ENCODE measurements around the gene INPP5K. TPM values are rescaled to one million over a fixed set of nuclear protein-coding genes. Genes with fewer than 3 reads are reported as not detected.

INPP5K gene
- total RNA-seq, 1 donor from 2014 or later: 47.4 TPM

Other genes with a start within 250 kb of the INPP5K start
- not detected in 2 replicates for gene BHLHA9, start 246.2 kb downstream of the INPP5K start, total RNA-seq
- 1.2 TPM in 2 replicates for gene TRARG1, start 236.9 kb downstream of the INPP5K start, total RNA-seq
- 322 and 335 TPM in 2 replicates for gene YWHAE, start 116.4 kb downstream of the INPP5K start, total RNA-seq
- gene CRK, start 60.4 kb downstream of the INPP5K start, total RNA-seq: 20.7 and 21.8 TPM in 2 replicates
- gene MYO1C, start 23.9 kb downstream of the INPP5K start, total RNA-seq: 43.3 and 44.1 TPM in 2 replicates
- gene PITPNA, start 46.2 kb upstream of the INPP5K start, total RNA-seq: 64.2 and 64.8 TPM in 2 replicates
- 0.32 and 0.56 TPM in 2 replicates for gene SLC43A2, start 112.2 kb upstream of the INPP5K start, total RNA-seq
- 11.1 and 11.4 TPM in 2 replicates for gene SCARF1, start 129.1 kb upstream of the INPP5K start, total RNA-seq
- 7.5 and 7.7 TPM in 2 replicates for gene RILP, start 133.3 kb upstream of the INPP5K start, total RNA-seq
- gene PRPF8, start 168.3 kb upstream of the INPP5K start, total RNA-seq: 375 and 386 TPM in 2 replicates
- gene TLCD2, start 193.8 kb upstream of the INPP5K start, total RNA-seq: 0.17 and 0.20 TPM in 2 replicates
- 58.4 and 59.3 TPM in 2 replicates for gene WDR81, start 208.1 kb upstream of the INPP5K start, total RNA-seq
- 0.91 and 0.93 TPM in 2 replicates for gene SERPINF2, start 226.3 kb upstream of the INPP5K start, total RNA-seq
- 0.90 TPM in 1 of 2 replicates, not detected in the other for gene SERPINF1, start 245.4 kb upstream of the INPP5K start, total RNA-seq